Measurements from ENCODE around the gene FOXP1. TPM values are rescaled to one million over a fixed set of nuclear protein-coding genes. Genes with fewer than 3 reads are reported as not detected.

Gene FOXP1
- total RNA-seq, 1 experiment from 2014 or later: 2.9 TPM

DNA sequence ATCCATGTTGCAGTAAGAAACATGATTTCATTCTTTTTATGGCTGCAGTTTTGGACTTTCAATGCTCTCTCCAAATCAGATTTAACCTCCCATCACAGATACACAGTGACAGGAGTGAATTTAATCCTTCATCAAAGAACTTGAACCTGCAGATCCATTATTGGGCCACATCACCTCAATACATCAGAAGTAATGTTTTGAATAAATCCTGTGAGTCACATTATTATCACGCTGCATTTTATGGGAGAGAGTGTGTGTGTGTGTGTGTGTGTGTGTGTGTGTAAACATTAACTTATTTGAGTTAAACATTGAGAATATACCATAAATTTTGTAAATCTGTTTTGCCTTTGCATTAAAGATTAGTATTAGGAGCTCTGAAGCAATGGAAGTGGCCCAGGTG lies 316.7 kb downstream of the FOXP1 start:
- H3K9me3 ChIP-seq (ENCODE audit: control insufficient read depth, insufficient read depth, low read depth, low read length): no peaks in the 10 kb centered on the region
- in situ Hi-C loops (cut with HindIII; ENCODE audit: low pct_unique_long_range_greater_than_20kb, low sequenced_read_pairs) (no loop called here), intact Hi-C loops (cut with micrococcal nuclease; ENCODE audit: unreplicated experiment) (no loop called here)
- no peak overlapping the region for H3K27ac ChIP-seq (ENCODE audit: low read length)
- no peak overlapping the region for H3K4me3 ChIP-seq (ENCODE audit: low read depth in 2 of 2, low read length in 2 of 2)
- no peaks in the 10 kb centered on the region for H3K27me3 ChIP-seq (ENCODE audit: control insufficient read depth, insufficient read depth, low read length)
- DNase-seq (ENCODE audit: low read depth, low spot score) (no peak), ATAC-seq (no peak)
- BruUV-seq (replicated peaks): no TSS peak
- POLR2A ChIA-PET: no interaction called here
- TF ChIP-seq TCF7L2 (IDR thresholded peaks at IDR 0.05; ENCODE audit: low read depth, low read length) (no peak), POLR2AphosphoS5 (IDR thresholded peaks at IDR 0.05; ENCODE audit: low read depth, low read length) (no peak), SIN3A (IDR thresholded peaks at IDR 0.05; ENCODE audit: borderline replicate concordance, insufficient read depth, low read depth, low read length) (no peak)
- TF ChIP-seq, protein P1, sequence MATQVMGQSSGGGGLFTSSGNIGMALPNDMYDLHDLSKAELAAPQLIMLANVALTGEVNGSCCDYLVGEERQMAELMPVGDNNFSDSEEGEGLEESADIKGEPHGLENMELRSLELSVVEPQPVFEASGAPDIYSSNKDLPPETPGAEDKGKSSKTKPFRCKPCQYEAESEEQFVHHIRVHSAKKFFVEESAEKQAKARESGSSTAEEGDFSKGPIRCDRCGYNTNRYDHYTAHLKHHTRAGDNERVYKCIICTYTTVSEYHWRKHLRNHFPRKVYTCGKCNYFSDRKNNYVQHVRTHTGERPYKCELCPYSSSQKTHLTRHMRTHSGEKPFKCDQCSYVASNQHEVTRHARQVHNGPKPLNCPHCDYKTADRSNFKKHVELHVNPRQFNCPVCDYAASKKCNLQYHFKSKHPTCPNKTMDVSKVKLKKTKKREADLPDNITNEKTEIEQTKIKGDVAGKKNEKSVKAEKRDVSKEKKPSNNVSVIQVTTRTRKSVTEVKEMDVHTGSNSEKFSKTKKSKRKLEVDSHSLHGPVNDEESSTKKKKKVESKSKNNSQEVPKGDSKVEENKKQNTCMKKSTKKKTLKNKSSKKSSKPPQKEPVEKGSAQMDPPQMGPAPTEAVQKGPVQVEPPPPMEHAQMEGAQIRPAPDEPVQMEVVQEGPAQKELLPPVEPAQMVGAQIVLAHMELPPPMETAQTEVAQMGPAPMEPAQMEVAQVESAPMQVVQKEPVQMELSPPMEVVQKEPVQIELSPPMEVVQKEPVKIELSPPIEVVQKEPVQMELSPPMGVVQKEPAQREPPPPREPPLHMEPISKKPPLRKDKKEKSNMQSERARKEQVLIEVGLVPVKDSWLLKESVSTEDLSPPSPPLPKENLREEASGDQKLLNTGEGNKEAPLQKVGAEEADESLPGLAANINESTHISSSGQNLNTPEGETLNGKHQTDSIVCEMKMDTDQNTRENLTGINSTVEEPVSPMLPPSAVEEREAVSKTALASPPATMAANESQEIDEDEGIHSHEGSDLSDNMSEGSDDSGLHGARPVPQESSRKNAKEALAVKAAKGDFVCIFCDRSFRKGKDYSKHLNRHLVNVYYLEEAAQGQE (IDR thresholded peaks at IDR 0.05; ENCODE audit: insufficient read depth in 1 of 2, low read depth in 2 of 2, low read length in 1 of 2): no peak
- TF ChIP-seq, protein P2, sequence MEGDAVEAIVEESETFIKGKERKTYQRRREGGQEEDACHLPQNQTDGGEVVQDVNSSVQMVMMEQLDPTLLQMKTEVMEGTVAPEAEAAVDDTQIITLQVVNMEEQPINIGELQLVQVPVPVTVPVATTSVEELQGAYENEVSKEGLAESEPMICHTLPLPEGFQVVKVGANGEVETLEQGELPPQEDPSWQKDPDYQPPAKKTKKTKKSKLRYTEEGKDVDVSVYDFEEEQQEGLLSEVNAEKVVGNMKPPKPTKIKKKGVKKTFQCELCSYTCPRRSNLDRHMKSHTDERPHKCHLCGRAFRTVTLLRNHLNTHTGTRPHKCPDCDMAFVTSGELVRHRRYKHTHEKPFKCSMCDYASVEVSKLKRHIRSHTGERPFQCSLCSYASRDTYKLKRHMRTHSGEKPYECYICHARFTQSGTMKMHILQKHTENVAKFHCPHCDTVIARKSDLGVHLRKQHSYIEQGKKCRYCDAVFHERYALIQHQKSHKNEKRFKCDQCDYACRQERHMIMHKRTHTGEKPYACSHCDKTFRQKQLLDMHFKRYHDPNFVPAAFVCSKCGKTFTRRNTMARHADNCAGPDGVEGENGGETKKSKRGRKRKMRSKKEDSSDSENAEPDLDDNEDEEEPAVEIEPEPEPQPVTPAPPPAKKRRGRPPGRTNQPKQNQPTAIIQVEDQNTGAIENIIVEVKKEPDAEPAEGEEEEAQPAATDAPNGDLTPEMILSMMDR (IDR thresholded peaks at IDR 0.05): no peak
- CTCF ChIA-PET: no interaction called here
- no peaks in the 10 kb centered on the region for H3K4me1 ChIP-seq (ENCODE audit: control insufficient read depth, insufficient read depth, low read length)
- H3K36me3 ChIP-seq (ENCODE audit: control insufficient read depth, insufficient read depth, low read length): no peaks in the 10 kb centered on the region

GRCh38 chr3:71265365-71265915 lies 318.1 kb downstream of the FOXP1 start:
- no TSS peak for BruUV-seq (replicated peaks)
- CTCF ChIA-PET: no interaction called here
- in situ Hi-C loops (cut with HindIII; ENCODE audit: low pct_unique_long_range_greater_than_20kb, low sequenced_read_pairs): no loop called here
- no peak for ATAC-seq
- Histone ChIP-seq H3K27me3 (ENCODE audit: control insufficient read depth, insufficient read depth, low read length) (no peaks in the 10 kb centered on the region), H3K4me3 (ENCODE audit: low read depth in 2 of 2, low read length in 2 of 2) (no peak overlapping the region), H3K9me3 (ENCODE audit: control insufficient read depth, insufficient read depth, low read depth, low read length) (no peaks in the 10 kb centered on the region), H3K36me3 (ENCODE audit: control insufficient read depth, insufficient read depth, low read length) (no peaks in the 10 kb centered on the region), H3K27ac (ENCODE audit: low read length) (no peak overlapping the region), H3K4me1 (ENCODE audit: control insufficient read depth, insufficient read depth, low read length) (no peaks in the 10 kb centered on the region)
- no peak for TF ChIP-seq POLR2AphosphoS5 (IDR thresholded peaks at IDR 0.05; ENCODE audit: low read depth, low read length)
- no peak for TF ChIP-seq TCF7L2 (IDR thresholded peaks at IDR 0.05; ENCODE audit: low read depth, low read length)
- TF ChIP-seq, protein P2 (IDR thresholded peaks at IDR 0.05): no peak
- TF ChIP-seq SIN3A (IDR thresholded peaks at IDR 0.05; ENCODE audit: borderline replicate concordance, insufficient read depth, low read depth, low read length): no peak
- TF ChIP-seq, protein P1 (IDR thresholded peaks at IDR 0.05; ENCODE audit: insufficient read depth in 1 of 2, low read depth in 2 of 2, low read length in 1 of 2): no peak
- POLR2A ChIA-PET: no interaction called here
- intact Hi-C loops (cut with micrococcal nuclease; ENCODE audit: unreplicated experiment): no loop called here
- DNase-seq (ENCODE audit: low read depth, low spot score): no peak

Data from Panc1 (cell line).